MM.1S (cell line): ENCODE data around the gene RNF217.

Experiments
- DNase-seq: peaks from one replicate; pipeline ENCODE4 v3.0.0-alpha.2; 2015
- H2AFZ ChIP-seq: fragments of 300-600 bp; sonication (generic); 2 replicates; pipeline ENCODE4 v1.6.0; 2016; ENCODE audit warnings: antibody characterized with exemption, low read length
- H3F3A ChIP-seq: fragments of 300-600 bp; sonication (generic); 2 replicates; pipeline ENCODE4 v1.6.1; 2016; ENCODE audit warnings: mild to moderate bottlenecking, antibody characterized with exemption, low read length, moderate library complexity, mixed read lengths; ENCODE audit not compliant: insufficient read depth
- H3K27ac ChIP-seq: fragments of 300-600 bp; sonication (generic); 2 replicates; pipeline ENCODE4 v1.5.1; 2016; ENCODE audit warnings: mild to moderate bottlenecking, low read length
- H3K27me3 ChIP-seq: fragments of 300-600 bp; sonication (generic); replicated peaks from 2 replicates; pipeline ENCODE4 v1.6.0; 2016; ENCODE audit warnings: low read length; ENCODE audit not compliant: insufficient read depth
- H3K36me3 ChIP-seq: fragments of 300-600 bp; sonication (generic); replicated peaks from 2 replicates; pipeline ENCODE4 v1.6.1; 2016; ENCODE audit warnings: mild to moderate bottlenecking, low read length, mixed read lengths; ENCODE audit not compliant: insufficient read depth
- H3K4me1 ChIP-seq: fragments of 300-600 bp; sonication (generic); 2 replicates; pipeline ENCODE4 v1.6.1; 2016; ENCODE audit warnings: low read length, mixed read lengths
- H3K4me2 ChIP-seq: fragments of 300-600 bp; sonication (generic); 2 replicates; pipeline ENCODE4 v1.6.0; 2016; ENCODE audit warnings: low read depth, low read length
- H3K4me3 ChIP-seq: fragments of 300-600 bp; sonication (generic); 2 replicates; pipeline ENCODE4 v1.5.1; 2016; ENCODE audit warnings: low read length, mixed read lengths
- H3K79me2 ChIP-seq: fragments of 300-600 bp; sonication (generic); 2 replicates; pipeline ENCODE4 v1.6.1; 2016; ENCODE audit warnings: mixed run types, low read length, mixed read lengths
- H3K9ac ChIP-seq: fragments of 300-600 bp; sonication (generic); 2 replicates; pipeline ENCODE4 v1.6.1; 2016; ENCODE audit warnings: low read length, mixed read lengths
- H3K9me2 ChIP-seq: fragments of 300-600 bp; sonication (generic); replicated peaks from 2 replicates; pipeline ENCODE4 v1.6.1; 2016; ENCODE audit warnings: mild to moderate bottlenecking, low read length, mixed read lengths; ENCODE audit not compliant: insufficient read depth
- H3K9me3 ChIP-seq: fragments of 300-600 bp; sonication (generic); replicated peaks from 2 replicates; pipeline ENCODE4 v1.6.1; 2016; ENCODE audit warnings: mild to moderate bottlenecking, low read length, mixed read lengths; ENCODE audit not compliant: insufficient read depth
- H4K20me1 ChIP-seq: fragments of 300-600 bp; sonication (generic); 2 replicates; pipeline ENCODE4 v1.6.1; 2016; ENCODE audit warnings: mild to moderate bottlenecking, low read length, moderate library complexity, mixed read lengths; ENCODE audit not compliant: insufficient read depth
- CTCF ChIP-seq: fragments of 300-600 bp; sonication (generic); IDR thresholded peaks from 2 replicates; pipeline ENCODE4 v1.5.1; 2016; ENCODE audit warnings: antibody characterized with exemption, low read length, mixed read lengths
- EZH2 ChIP-seq: fragments of 300-600 bp; sonication (generic); optimal IDR thresholded peaks from 2 replicates; pipeline ENCODE3; 2017; ENCODE audit warnings: low read depth, mild to moderate bottlenecking, antibody characterized with exemption, low read length, mixed read lengths
- EZH2phosphoT487 ChIP-seq: fragments of 300-600 bp; sonication (generic); IDR thresholded peaks from 2 replicates; pipeline ENCODE4 v1.6.1; 2018; ENCODE audit warnings: antibody characterized with exemption, low read length

The RNF217 gene

GRCh38 chr6:125048274-125048673 is 86.0 kb downstream of the RNF217 start:
- Histone ChIP-seq H4K20me1 (no peaks in the 10 kb centered on the region), H3K36me3 (no peaks in the 10 kb centered on the region), H3K9ac (no peak overlapping the region), H2AFZ (no peak overlapping the region), H3K27me3 (no peaks in the 10 kb centered on the region), H3K9me2 (no peaks in the 10 kb centered on the region), H3K4me2 (no peak overlapping the region), H3K4me3 (no peak overlapping the region), H3K27ac (no peak overlapping the region), H3K9me3 (no peaks in the 10 kb centered on the region; the same call in 1 of the 2 replicates), H3F3A (no peaks in the 10 kb centered on the region), H3K79me2 (no peaks in the 10 kb centered on the region), H3K4me1 (no peaks in the 10 kb centered on the region)
- no peak for DNase-seq
- TF ChIP-seq CTCF (no peak), EZH2 (no peak), EZH2phosphoT487 (no peak)

GRCh38 chr6:125050663-125051318 is 88.6 kb downstream of the RNF217 start:
- H3K4me3 ChIP-seq: no peak overlapping the region
- no peak overlapping the region for H3K4me2 ChIP-seq
- H3K4me1 ChIP-seq: no peaks in the 10 kb centered on the region
- no peaks in the 10 kb centered on the region; the same call in 1 of the 2 replicates for H3K9me3 ChIP-seq
- no peak overlapping the region for H3K27ac ChIP-seq
- no peaks in the 10 kb centered on the region for H3F3A ChIP-seq
- H3K36me3 ChIP-seq: no peaks in the 10 kb centered on the region
- DNase-seq: no peak
- H4K20me1 ChIP-seq: no peaks in the 10 kb centered on the region
- H2AFZ ChIP-seq: no peak overlapping the region
- no peaks in the 10 kb centered on the region for H3K79me2 ChIP-seq
- H3K9ac ChIP-seq: no peak overlapping the region
- TF ChIP-seq EZH2phosphoT487 (no peak), CTCF (no peak)
- no peaks in the 10 kb centered on the region for H3K9me2 ChIP-seq
- H3K27me3 ChIP-seq: no peaks in the 10 kb centered on the region

- TF ChIP-seq CTCF: no peak
- no peak for TF ChIP-seq EZH2phosphoT487
- TF ChIP-seq EZH2: no peak
- Histone ChIP-seq H3F3A (no peaks in the 10 kb centered on the region), H3K27me3 (no peaks in the 10 kb centered on the region), H3K9ac (no peak overlapping the region), H4K20me1 (no peaks in the 10 kb centered on the region), H3K9me3 (no peaks in the 10 kb centered on the region; the same call in 1 of the 2 replicates), H3K27ac (no peak overlapping the region), H3K4me2 (no peak overlapping the region), H2AFZ (no peak overlapping the region), H3K4me1 (no peaks in the 10 kb centered on the region), H3K36me3 (no peaks in the 10 kb centered on the region), H3K9me2 (no peaks in the 10 kb centered on the region), H3K4me3 (no peak overlapping the region), H3K79me2 (no peaks in the 10 kb centered on the region)
- no peak for DNase-seq
Measured at GRCh38 chr6:125053809-125054208, 91.6 kb downstream of the RNF217 start.
